Measurements from ENCODE around the gene SRRM3.

GRCh38 chr7:76225379-76225778, 23.7 kb downstream of the SRRM3 start:
- TF ChIP-seq CTCF (IDR thresholded peaks at IDR 0.05) (no peak), EZH2 (IDR thresholded peaks at IDR 0.05) (no peak), EZH2phosphoT487 (IDR thresholded peaks at IDR 0.05) (no peak)
